ENCODE data around the gene ZSWIM9. TPM values are rescaled to one million over a fixed set of nuclear protein-coding genes. Genes with fewer than 3 reads are reported as not detected.

ZSWIM9 gene
- total RNA-seq, 1 donor: 2.2 TPM

DNA sequence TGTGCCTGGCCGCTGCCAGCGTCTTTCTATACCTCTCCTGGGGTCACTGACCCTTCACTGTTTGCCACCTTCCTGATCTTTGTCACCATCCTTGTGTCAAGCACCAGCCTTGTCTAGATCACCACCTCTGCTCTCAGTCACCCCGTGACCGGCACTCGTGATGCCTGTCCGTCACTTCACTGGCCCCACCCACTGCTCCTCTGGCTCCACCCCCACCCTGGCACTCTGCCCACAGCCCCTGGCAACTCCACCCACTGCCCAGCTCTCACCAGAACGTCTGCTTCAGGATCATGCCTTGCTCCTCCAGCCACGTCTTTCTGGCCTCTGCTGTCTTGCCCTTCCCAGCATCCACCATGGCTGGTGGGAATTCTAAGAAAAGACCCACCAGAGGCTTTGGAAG is 35.1 kb upstream of the ZSWIM9 start:
- no peaks in the 10 kb centered on the region for H3K4me1 ChIP-seq (ENCODE audit: insufficient read depth, low read length)
- TF ChIP-seq, protein P1, sequence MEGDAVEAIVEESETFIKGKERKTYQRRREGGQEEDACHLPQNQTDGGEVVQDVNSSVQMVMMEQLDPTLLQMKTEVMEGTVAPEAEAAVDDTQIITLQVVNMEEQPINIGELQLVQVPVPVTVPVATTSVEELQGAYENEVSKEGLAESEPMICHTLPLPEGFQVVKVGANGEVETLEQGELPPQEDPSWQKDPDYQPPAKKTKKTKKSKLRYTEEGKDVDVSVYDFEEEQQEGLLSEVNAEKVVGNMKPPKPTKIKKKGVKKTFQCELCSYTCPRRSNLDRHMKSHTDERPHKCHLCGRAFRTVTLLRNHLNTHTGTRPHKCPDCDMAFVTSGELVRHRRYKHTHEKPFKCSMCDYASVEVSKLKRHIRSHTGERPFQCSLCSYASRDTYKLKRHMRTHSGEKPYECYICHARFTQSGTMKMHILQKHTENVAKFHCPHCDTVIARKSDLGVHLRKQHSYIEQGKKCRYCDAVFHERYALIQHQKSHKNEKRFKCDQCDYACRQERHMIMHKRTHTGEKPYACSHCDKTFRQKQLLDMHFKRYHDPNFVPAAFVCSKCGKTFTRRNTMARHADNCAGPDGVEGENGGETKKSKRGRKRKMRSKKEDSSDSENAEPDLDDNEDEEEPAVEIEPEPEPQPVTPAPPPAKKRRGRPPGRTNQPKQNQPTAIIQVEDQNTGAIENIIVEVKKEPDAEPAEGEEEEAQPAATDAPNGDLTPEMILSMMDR (IDR thresholded peaks at IDR 0.05; ENCODE audit: extremely low read depth, low read depth, low read length): no peak
- H3K27me3 ChIP-seq (ENCODE audit: insufficient read depth, low read length): no peaks in the 10 kb centered on the region
- H3K36me3 ChIP-seq (ENCODE audit: insufficient read depth, low read length): no peaks in the 10 kb centered on the region
- no peak for DNase-seq (ENCODE audit: insufficient read length, low spot score, missing footprints)
- no peak overlapping the region for H3K4me3 ChIP-seq (ENCODE audit: insufficient read depth, low read length)
- no peak overlapping the region for H3K27ac ChIP-seq (ENCODE audit: low read depth, low read length)
- H2AFZ ChIP-seq (ENCODE audit: low read length): no peak overlapping the region
- no peaks in the 10 kb centered on the region for H4K20me1 ChIP-seq (ENCODE audit: insufficient read depth, low read length)
- no peaks in the 10 kb centered on the region for H3K9me3 ChIP-seq (ENCODE audit: low read depth, low read length)
- H3K79me2 ChIP-seq (ENCODE audit: insufficient read depth, low read length): no peaks in the 10 kb centered on the region
- H3K4me2 ChIP-seq (ENCODE audit: insufficient read depth, low read length): no peak overlapping the region

DNA sequence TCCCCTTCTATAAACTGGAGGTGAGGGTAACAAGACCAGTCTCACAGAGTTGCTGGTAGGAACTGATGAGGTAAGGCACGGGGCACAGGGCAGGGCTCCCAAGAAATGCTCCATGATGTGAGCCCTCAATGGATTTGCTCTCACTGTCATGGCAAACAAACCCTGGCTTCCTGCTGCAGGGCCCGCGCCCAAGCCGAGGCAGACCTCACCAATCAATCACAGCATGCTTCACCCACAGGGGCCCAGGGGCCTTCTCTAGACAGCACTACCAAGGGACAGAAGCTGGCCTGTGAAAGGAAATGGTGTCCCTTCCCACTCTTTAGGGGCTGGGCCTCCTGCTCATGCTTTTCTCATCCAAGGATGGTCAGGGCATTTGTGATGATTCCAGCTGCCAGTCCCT is 33.9 kb upstream of the ZSWIM9 start:
- no peak for DNase-seq (ENCODE audit: insufficient read length, low spot score, missing footprints)
- H3K4me3 ChIP-seq (ENCODE audit: insufficient read depth, low read length): no peak overlapping the region
- H4K20me1 ChIP-seq (ENCODE audit: insufficient read depth, low read length): no peaks in the 10 kb centered on the region
- no peaks in the 10 kb centered on the region for H3K79me2 ChIP-seq (ENCODE audit: insufficient read depth, low read length)
- no peaks in the 10 kb centered on the region for H3K9me3 ChIP-seq (ENCODE audit: low read depth, low read length)
- H3K4me2 ChIP-seq (ENCODE audit: insufficient read depth, low read length): no peak overlapping the region
- no peaks in the 10 kb centered on the region for H3K36me3 ChIP-seq (ENCODE audit: insufficient read depth, low read length)
- H2AFZ ChIP-seq (ENCODE audit: low read length): no peak overlapping the region
- H3K27ac ChIP-seq (ENCODE audit: low read depth, low read length): no peak overlapping the region
- no peaks in the 10 kb centered on the region for H3K4me1 ChIP-seq (ENCODE audit: insufficient read depth, low read length)
- TF ChIP-seq, protein P1 (IDR thresholded peaks at IDR 0.05; ENCODE audit: extremely low read depth, low read depth, low read length): no peak
- no peaks in the 10 kb centered on the region for H3K27me3 ChIP-seq (ENCODE audit: insufficient read depth, low read length)

DNA sequence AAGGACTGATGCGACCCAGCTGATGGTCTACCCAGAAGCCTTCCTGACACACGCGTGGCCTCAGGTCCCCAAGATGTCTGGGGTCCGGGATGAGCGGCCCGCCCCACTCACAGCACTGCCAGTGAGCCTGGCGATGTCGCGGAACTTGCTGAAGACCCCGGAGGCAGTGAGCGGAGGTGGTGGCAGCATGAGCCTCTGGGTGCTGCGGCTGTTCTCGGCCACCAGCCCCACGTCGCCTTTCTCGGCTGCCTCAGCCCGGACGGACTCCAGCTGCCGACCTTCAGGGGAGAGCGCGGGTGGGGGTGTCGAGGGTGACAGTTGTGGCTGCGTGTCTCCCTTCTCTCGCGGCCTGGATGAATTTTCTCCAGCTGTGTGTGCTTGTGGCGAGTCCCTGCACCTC is 33.1 kb upstream of the ZSWIM9 start:
- no peaks in the 10 kb centered on the region for H3K4me1 ChIP-seq (ENCODE audit: insufficient read depth, low read length)
- no peak overlapping the region for H2AFZ ChIP-seq (ENCODE audit: low read length)
- H4K20me1 ChIP-seq (ENCODE audit: insufficient read depth, low read length): no peaks in the 10 kb centered on the region
- no peaks in the 10 kb centered on the region for H3K9me3 ChIP-seq (ENCODE audit: low read depth, low read length)
- no peak overlapping the region for H3K4me2 ChIP-seq (ENCODE audit: insufficient read depth, low read length)
- H3K36me3 ChIP-seq (ENCODE audit: insufficient read depth, low read length): no peaks in the 10 kb centered on the region
- no peak for DNase-seq (ENCODE audit: insufficient read length, low spot score, missing footprints)
- no peak overlapping the region for H3K4me3 ChIP-seq (ENCODE audit: insufficient read depth, low read length)
- no peaks in the 10 kb centered on the region for H3K27me3 ChIP-seq (ENCODE audit: insufficient read depth, low read length)
- TF ChIP-seq, protein P1 (IDR thresholded peaks at IDR 0.05; ENCODE audit: extremely low read depth, low read depth, low read length): no peak
- H3K27ac ChIP-seq (ENCODE audit: low read depth, low read length): no peak overlapping the region
- H3K79me2 ChIP-seq (ENCODE audit: insufficient read depth, low read length): no peaks in the 10 kb centered on the region

DNA sequence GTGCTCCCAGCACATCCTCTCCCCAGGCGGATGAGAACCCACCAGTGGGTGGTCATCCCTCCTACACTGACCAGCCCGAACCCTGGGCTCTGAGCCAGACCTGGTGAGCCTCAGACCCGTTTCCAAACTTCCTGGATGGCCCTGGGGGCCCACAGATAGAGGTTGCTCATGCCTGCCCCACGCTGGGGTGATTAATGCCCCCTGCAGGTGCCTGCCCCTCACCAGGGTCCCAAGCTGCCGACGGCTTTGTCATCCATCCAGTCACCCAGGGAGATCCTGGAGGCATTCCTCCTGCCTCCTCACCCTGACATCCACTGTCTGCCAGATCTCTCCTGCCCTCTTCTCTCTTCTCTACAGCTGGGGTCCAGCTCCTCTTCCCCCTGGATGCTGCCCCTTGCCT is 31.4 kb upstream of the ZSWIM9 start:
- Histone ChIP-seq H3K4me2 (ENCODE audit: insufficient read depth, low read length) (no peak overlapping the region), H4K20me1 (ENCODE audit: insufficient read depth, low read length) (no peaks in the 10 kb centered on the region), H3K9me3 (ENCODE audit: low read depth, low read length) (no peaks in the 10 kb centered on the region), H3K36me3 (ENCODE audit: insufficient read depth, low read length) (no peaks in the 10 kb centered on the region), H3K4me3 (ENCODE audit: insufficient read depth, low read length) (no peak overlapping the region), H3K27ac (ENCODE audit: low read depth, low read length) (no peak overlapping the region), H2AFZ (ENCODE audit: low read length) (no peak overlapping the region), H3K4me1 (ENCODE audit: insufficient read depth, low read length) (no peaks in the 10 kb centered on the region), H3K79me2 (ENCODE audit: insufficient read depth, low read length) (no peaks in the 10 kb centered on the region), H3K27me3 (ENCODE audit: insufficient read depth, low read length) (no peaks in the 10 kb centered on the region)
- DNase-seq (ENCODE audit: insufficient read length, low spot score, missing footprints): no peak
- TF ChIP-seq, protein P1 (IDR thresholded peaks at IDR 0.05; ENCODE audit: extremely low read depth, low read depth, low read length): no peak

All from osteoblast (primary cell).